Loucy (cell line): ENCODE measurements around the gene LCMT1.

Experiments
- H2AFZ ChIP-seq: fragments of 200-600 bp; sonication (generic); 2 replicates; pipeline ENCODE4 v1.6.0; 2016; ENCODE audit warnings: antibody characterized with exemption, mild to moderate bottlenecking, low read length, moderate library complexity
- H3F3A ChIP-seq: fragments of 200-600 bp; 2 replicates; pipeline ENCODE4 v1.6.0; 2016; ENCODE audit warnings: antibody characterized with exemption, low read depth, mild to moderate bottlenecking
- H3K27me3 ChIP-seq: fragments of 200-600 bp; sonication (generic); 2 replicates; pipeline ENCODE4 v1.6.1; 2014; ENCODE audit warnings: low read length, mild to moderate bottlenecking; ENCODE audit not compliant: insufficient read depth, poor library complexity, severe bottlenecking
- H3K36me3 ChIP-seq: fragments of 200-600 bp; sonication (generic); 2 replicates; pipeline ENCODE4 v1.6.1; 2016; ENCODE audit warnings: low read length; ENCODE audit not compliant: insufficient read depth
- H3K4me1 ChIP-seq: fragments of 200-600 bp; sonication (generic); 2 replicates; pipeline ENCODE4 v1.5.1; 2014; ENCODE audit warnings: low read length, mild to moderate bottlenecking; ENCODE audit not compliant: insufficient read depth, poor library complexity, severe bottlenecking
- H3K4me2 ChIP-seq: fragments of 200-600 bp; sonication (generic); 2 replicates; pipeline ENCODE4 v1.6.0; 2014; ENCODE audit warnings: antibody characterized with exemption, low read length, low read depth, mild to moderate bottlenecking; ENCODE audit not compliant: poor library complexity, severe bottlenecking
- H3K4me3 ChIP-seq: fragments of 200-600 bp; sonication (generic); 2 replicates; pipeline ENCODE4 v1.5.1; 2014; ENCODE audit warnings: low read length, mild to moderate bottlenecking, mixed read lengths; ENCODE audit not compliant: poor library complexity, severe bottlenecking
- H3K79me2 ChIP-seq: fragments of 200-600 bp; sonication (generic); 2 replicates; pipeline ENCODE4 v1.6.1; 2014; ENCODE audit warnings: low read length; ENCODE audit not compliant: insufficient read depth
- H3K9ac ChIP-seq: fragments of 200-600 bp; sonication (generic); 2 replicates; pipeline ENCODE4 v1.6.0; 2014; ENCODE audit warnings: mild to moderate bottlenecking, low read depth, low read length, moderate library complexity; ENCODE audit not compliant: poor library complexity, severe bottlenecking
- H3K9me2 ChIP-seq: fragments of 200-600 bp; sonication (generic); replicated peaks from 2 replicates; pipeline ENCODE4 v1.6.1; 2016; ENCODE audit warnings: low read depth, low read length, mixed read lengths
- H3K9me3 ChIP-seq: fragments of 200-600 bp; sonication (generic); 2 replicates; pipeline ENCODE4 v1.6.1; 2014; ENCODE audit warnings: mild to moderate bottlenecking, antibody characterized with exemption, low read length, low read depth; ENCODE audit not compliant: insufficient read depth
- H4K20me1 ChIP-seq: fragments of 200-600 bp; sonication (generic); 2 replicates; pipeline ENCODE4 v1.6.0; 2014; ENCODE audit warnings: antibody characterized with exemption, low read length, mild to moderate bottlenecking; ENCODE audit not compliant: insufficient read depth, poor library complexity, severe bottlenecking
- EZH2phosphoT487 ChIP-seq: fragments of 200-600 bp; IDR thresholded peaks from 2 replicates; pipeline ENCODE4 v1.6.1; 2018; ENCODE audit warnings: antibody characterized with exemption, mild to moderate bottlenecking, moderate library complexity, borderline replicate concordance
- TF ChIP-seq, protein P1 (sequence below): fragments of 200-600 bp; sonication (generic); conservative IDR thresholded peaks from 2 replicates; pipeline ENCODE4 v1.5.1; 2014; ENCODE audit warnings: mild to moderate bottlenecking, antibody characterized with exemption, low read length

Gene LCMT1

DNA sequence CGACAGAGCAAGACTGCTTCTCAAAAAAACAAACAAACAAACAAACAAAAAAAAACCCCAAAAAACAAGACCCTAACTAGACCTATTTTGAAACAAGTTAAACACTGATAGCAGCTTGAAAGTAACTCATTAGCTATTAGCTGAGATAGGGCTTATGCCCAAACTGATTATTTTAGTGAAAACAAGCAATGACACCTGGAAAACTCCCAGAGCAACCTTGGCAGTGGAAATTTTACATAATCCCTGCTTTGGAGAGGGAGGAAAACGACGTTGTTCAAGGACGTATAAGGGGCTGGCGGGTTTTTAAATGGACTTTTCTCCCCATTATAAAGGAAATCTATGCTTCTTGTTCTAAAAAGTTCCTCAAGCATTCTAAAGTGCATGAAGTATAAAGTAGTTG lies 59.8 kb downstream of the LCMT1 start:
- Histone ChIP-seq H3K79me2 (no peaks in the 10 kb centered on the region), H3F3A (no peaks in the 10 kb centered on the region), H3K9me2 (no peaks in the 10 kb centered on the region), H3K4me1 (no peaks in the 10 kb centered on the region), H3K27me3 (no peaks in the 10 kb centered on the region), H4K20me1 (no peaks in the 10 kb centered on the region), H3K36me3 (peaks cover 47% of the 10 kb centered on the region; the same call in 1 of the 2 replicates), H3K9ac (no peak overlapping the region), H3K9me3 (no peaks in the 10 kb centered on the region), H3K4me3 (no peak overlapping the region), H3K4me2 (no peak overlapping the region), H2AFZ (no peak overlapping the region)
- TF ChIP-seq EZH2phosphoT487: no peak
- TF ChIP-seq, protein P1, sequence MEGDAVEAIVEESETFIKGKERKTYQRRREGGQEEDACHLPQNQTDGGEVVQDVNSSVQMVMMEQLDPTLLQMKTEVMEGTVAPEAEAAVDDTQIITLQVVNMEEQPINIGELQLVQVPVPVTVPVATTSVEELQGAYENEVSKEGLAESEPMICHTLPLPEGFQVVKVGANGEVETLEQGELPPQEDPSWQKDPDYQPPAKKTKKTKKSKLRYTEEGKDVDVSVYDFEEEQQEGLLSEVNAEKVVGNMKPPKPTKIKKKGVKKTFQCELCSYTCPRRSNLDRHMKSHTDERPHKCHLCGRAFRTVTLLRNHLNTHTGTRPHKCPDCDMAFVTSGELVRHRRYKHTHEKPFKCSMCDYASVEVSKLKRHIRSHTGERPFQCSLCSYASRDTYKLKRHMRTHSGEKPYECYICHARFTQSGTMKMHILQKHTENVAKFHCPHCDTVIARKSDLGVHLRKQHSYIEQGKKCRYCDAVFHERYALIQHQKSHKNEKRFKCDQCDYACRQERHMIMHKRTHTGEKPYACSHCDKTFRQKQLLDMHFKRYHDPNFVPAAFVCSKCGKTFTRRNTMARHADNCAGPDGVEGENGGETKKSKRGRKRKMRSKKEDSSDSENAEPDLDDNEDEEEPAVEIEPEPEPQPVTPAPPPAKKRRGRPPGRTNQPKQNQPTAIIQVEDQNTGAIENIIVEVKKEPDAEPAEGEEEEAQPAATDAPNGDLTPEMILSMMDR: no peak

DNA sequence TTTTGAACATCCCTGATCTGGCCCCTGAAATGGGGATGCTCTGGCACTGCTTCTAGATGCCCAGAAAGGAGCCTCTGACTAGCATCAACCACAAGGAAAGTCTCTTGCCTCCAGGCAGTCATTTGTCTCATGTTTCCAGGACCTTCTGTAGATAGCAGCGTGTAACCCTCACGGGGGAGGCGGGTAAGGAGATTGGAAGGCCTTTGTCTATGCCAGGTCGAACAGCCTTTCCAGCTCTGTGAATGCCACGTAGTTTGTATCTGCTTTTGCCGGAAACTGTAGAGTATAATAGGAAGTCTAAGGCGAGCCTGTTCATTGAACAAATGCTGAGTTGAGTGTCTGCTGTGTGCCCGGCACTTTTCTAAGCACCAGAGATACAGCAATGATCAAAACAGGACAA lies 61.3 kb downstream of the LCMT1 start:
- H3K4me2 ChIP-seq: no peak overlapping the region
- no peaks in the 10 kb centered on the region for H3F3A ChIP-seq
- no peaks in the 10 kb centered on the region for H3K9me2 ChIP-seq
- no peak overlapping the region for H3K9ac ChIP-seq
- H3K36me3 ChIP-seq: peaks cover 37% of the 10 kb centered on the region; the same call in 1 of the 2 replicates
- no peak for TF ChIP-seq EZH2phosphoT487
- TF ChIP-seq, protein P1: no peak
- no peak overlapping the region for H2AFZ ChIP-seq
- no peaks in the 10 kb centered on the region for H3K9me3 ChIP-seq
- H3K79me2 ChIP-seq: no peaks in the 10 kb centered on the region
- no peaks in the 10 kb centered on the region for H3K4me1 ChIP-seq
- no peaks in the 10 kb centered on the region for H4K20me1 ChIP-seq
- no peaks in the 10 kb centered on the region for H3K27me3 ChIP-seq
- H3K4me3 ChIP-seq: no peak overlapping the region

DNA sequence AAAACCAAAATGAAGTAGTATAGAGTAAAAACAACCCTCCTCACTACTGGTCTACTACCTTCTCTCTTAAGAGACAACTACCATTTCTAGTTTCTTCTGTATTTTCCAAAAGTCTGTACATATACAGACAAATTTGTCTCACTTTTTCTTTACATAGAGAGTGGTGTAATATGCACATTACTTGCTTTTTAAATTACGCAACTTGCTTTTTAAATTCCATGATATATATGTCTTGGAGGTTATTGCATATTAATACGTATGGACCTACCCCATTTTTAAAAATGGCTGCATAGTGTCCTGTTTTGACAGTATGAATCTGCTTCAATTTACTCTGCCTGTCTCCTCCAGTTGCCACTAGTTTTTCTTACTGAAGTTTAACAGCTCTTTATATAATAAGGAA lies 62.7 kb downstream of the LCMT1 start:
- H3K4me2 ChIP-seq: no peak overlapping the region
- H3K4me3 ChIP-seq: no peak overlapping the region
- H3K36me3 ChIP-seq: peaks cover 34% of the 10 kb centered on the region; the same call in 1 of the 2 replicates
- H3K4me1 ChIP-seq: no peaks in the 10 kb centered on the region
- no peaks in the 10 kb centered on the region for H4K20me1 ChIP-seq
- no peaks in the 10 kb centered on the region for H3K9me3 ChIP-seq
- no peak overlapping the region for H3K9ac ChIP-seq
- no peaks in the 10 kb centered on the region for H3K9me2 ChIP-seq
- no peaks in the 10 kb centered on the region for H3F3A ChIP-seq
- no peak overlapping the region for H2AFZ ChIP-seq
- no peaks in the 10 kb centered on the region for H3K27me3 ChIP-seq
- TF ChIP-seq, protein P1: no peak
- TF ChIP-seq EZH2phosphoT487: no peak
- no peaks in the 10 kb centered on the region for H3K79me2 ChIP-seq
